Measurements from ENCODE around the gene CACTIN.

Gene CACTIN

GRCh38 chr19:3565139-3565538, 61.5 kb downstream of the CACTIN start:
- no peak for DNase-seq (ENCODE audit: low read depth)

DNA sequence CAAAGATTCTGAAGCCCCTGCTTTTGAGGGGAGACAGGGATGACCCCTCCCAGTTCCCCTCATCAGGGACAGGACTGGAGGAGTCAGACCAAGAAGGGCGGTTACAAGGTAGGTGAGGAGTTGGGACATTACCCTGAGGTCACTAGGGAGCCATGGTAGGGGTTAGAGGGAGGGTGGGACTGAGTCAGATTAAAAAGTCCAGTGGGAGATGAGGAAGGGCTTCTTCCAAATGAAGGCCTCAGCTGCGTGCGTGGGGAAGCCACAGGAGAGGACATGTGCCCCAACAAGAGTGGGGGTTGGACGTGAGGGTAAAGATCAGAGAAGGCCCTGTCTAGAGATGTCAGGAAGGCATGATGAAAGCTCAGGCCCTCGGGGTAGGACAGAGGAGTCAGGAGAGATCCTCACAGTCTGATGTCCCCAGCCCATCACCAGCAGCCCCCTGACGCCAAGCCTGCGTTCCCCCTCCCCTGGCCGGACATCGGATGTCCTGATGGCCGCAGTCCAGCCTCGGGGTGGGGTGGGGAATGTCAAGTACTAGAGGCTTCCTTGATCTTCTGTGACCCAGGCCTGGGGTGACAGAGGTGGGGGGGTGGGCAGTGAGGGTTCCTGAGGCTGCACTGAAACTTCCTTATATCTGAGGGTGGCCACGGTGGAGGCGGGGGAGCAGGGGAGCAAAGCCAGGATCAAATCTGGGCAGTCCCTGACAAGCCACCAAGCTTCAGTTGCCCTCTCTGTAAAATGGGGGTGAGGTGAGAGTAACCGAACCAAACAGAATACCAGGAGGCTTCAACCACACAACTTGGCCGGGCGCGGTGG, 62.7 kb downstream of the CACTIN start:
- DNase-seq (ENCODE audit: low read depth): no peak

Data from activated T-cell treated with anti-CD3 and anti-CD28 coated beads for 24 hours (primary cell).